CD4-positive, alpha-beta T cell treated with Interleukin-2 at 100 ng/mL for 4 hours (primary cell): ENCODE measurements around the gene CEP41.
"Not testable (repeated sequence)": the region's sequence is repeated elsewhere in the genome, so short reads cannot be mapped to it uniquely, and the experiment has no call there.

Source experiments
- DNase-seq: peaks from one replicate; pipeline ENCODE4 v3.0.0-alpha.2; 2020; ENCODE audit warnings: low spot score

The CEP41 gene

GRCh38 chr7:130461272-130461671, 20.5 kb upstream of the CEP41 start:
- no peak for DNase-seq

- peak; percentile 20 for DNase-seq
Observed at GRCh38 chr7:130458257-130458656, 17.4 kb upstream of the CEP41 start.

DNA sequence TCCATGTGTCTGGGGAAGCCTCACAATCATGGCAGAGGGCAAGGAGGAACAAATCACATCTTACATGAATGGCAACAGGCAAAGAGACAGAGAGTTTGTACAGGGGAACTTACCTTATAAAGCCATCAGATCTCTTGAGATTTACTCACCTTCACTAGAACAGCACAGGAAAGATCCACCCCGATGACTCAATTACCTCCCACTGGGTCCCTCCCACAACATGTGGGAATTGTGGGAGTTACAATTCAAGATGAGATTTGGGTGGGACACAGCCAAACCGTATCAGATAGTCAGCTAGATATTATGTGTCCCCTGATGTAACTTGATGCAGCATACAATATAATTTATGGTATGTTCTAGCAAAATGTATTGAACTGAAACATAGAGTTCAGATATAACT, 14.1 kb upstream of the CEP41 start:
- no peak for DNase-seq

GRCh38 chr7:130452951-130453350, 12.1 kb upstream of the CEP41 start:
- DNase-seq, result no peak

- not testable (repeated sequence) for DNase-seq
Observed at GRCh38 chr7:130451344-130451743, 10.5 kb upstream of the CEP41 start.

- no peak for DNase-seq
Observed at GRCh38 chr7:130446259-130446658, 5.4 kb upstream of the CEP41 start.

DNA sequence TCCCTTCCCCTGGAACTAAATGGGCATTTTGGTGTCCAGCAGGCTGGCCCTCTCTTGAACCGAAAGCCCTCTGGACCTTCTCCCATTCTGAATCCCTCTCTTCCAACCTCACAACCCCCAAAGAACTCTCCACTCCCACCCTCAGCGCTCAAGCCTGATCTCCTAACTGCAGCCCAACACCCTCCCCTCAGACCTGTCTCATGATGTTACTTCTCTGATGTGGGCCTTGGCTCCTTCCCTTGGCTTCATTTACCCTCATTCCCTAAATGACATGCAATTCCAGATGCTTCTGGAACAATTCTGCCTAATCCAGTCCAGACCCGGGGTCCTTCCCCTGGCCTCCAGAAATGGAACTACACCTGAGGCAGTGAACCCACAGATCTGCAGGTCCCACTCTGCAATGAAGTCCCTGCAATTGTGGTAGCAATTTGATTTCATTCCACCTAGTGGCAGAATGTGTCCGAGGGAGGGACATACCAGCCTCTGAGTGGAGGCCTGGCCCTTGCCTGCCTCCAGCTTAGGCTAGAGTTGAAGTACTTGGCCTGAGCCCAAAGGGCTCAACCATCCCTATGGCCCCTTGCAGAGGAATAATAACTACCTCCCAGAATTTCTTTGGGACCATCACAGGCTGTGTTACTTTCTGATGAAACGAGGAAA, 4.1 kb upstream of the CEP41 start:
- no peak for DNase-seq

DNA sequence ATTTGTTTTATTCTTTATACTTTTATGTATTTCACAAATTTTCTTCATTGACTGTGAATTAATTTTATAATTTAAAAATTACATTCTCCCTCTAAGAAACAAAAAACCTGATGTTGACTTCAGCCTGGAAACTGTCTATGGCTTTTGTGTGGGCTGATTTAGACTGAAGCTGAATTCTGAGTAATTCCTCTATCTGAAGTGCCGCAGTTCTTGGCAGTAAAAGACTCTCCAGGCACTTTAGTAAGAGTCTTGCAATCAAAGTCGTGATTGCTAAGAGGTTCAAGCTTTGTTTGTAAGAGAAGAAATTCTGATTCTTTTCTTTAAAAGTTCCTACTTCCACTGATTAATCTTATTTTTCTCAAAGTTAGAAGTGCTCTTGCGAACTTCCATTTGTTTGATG, 3.4 kb upstream of the CEP41 start:
- DNase-seq, result no peak

DNA sequence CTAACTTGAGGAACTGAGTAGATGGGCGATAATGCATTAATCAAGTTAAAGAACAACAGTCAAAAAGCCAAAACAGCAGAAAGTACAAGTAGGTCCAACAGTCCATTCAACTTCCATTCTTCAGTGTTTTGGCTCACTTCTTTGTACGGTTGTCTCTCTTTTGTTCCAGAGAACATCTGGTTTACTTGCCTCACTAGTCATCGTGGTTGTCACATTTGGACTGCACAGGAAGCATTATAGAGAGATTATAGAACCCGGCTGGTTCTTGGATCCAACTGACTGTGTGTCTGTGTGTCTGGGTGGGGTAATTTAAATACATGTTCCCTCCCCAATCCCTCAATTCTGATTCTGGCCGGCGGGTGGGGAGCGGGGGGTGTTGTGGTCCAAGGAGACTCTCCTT, 1.8 kb upstream of the CEP41 start:
- no peak for DNase-seq

DNA sequence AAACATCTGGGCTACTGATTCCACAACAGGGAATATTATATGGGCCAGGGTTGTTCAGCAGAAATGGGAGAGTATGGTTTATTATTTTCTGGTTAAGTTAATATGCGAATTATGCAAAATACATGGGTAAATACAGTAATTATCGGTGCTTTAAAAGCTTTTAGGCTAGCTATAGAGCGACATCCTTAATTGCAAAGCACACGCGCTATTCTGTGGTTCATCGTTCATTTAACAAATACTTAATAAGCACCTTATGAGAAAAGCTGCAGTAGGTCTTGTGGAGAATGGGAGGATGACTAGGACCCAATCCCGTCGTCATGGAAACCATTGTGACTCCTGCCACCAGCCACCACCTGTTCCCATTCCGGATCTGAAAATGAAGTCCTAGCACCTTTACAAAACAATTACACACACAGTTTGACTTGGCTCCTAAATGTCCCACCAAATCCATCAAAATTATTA, 623 bp upstream of the CEP41 start:
- no peak for DNase-seq

DNA sequence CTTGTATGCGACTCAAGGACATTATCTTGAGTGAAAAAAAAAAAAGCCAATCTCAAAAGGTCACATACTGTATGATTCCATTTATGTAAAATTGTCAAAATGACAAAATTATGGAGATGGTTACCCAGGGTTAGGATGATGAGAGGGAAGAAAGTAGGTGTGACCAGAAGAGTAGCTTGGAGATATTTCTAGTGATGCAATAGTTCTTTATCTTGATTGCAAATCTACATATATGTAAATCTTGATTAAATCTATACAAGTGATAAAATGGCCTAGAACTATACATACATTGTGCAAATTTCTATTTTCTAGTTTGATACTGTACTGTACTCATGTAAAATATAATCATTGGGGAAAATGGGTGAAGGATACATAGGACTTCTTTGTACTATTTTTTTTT, 4.6 kb downstream of the CEP41 start:
- no peak for DNase-seq

DNA sequence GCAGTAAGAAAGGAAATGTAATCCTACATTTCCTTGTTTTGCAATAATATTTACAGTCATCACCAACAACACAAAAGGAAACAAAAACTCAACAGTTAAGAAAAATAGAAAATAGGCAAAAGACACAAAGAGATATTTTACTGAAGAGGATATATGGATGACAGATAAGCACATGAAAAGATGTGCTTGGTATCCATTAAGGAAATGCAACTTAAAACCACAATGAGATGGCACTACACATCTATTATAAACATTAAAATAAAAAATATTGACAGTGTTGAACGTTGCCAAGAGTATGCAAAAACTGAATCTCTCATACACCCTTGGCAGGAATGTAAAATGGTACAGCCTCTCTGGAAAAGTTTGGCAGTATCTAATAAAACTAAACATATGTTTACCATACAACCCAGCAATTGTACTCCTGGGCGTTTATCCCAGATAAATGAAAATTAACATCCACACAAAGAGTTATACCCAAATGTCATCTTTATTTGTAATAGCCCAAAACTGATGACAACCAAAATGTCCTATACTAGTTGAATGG, 5.4 kb downstream of the CEP41 start:
- no peak for DNase-seq

DNA sequence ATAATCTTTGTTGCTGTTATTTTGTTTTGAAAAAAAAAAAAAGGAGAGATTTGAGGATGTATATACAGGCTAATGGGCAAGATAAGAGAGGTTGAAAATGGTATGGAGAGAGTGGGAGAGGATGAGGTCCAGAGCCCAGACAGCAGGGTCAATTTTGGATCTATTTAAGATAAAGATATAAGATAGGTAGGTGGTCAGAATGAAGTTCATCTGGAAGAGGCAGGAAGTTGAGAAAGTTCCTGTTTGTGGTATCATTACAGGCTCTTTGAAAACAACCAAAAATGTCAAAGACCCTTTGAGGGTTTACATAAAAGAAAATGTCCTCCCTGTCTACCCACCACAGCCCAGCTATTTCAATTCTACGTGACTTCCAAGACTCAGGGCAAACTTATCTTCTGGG, 7.5 kb downstream of the CEP41 start:
- DNase-seq, result no peak

GRCh38 chr7:130432886-130433285, 7.9 kb downstream of the CEP41 start:
- no peak for DNase-seq

GRCh38 chr7:130430841-130431666, 9.8 kb downstream of the CEP41 start:
- DNase-seq, result no peak

GRCh38 chr7:130430115-130430514, 10.7 kb downstream of the CEP41 start:
- DNase-seq, result no peak

GRCh38 chr7:130429019-130429418, 11.8 kb downstream of the CEP41 start:
- no peak for DNase-seq

DNA sequence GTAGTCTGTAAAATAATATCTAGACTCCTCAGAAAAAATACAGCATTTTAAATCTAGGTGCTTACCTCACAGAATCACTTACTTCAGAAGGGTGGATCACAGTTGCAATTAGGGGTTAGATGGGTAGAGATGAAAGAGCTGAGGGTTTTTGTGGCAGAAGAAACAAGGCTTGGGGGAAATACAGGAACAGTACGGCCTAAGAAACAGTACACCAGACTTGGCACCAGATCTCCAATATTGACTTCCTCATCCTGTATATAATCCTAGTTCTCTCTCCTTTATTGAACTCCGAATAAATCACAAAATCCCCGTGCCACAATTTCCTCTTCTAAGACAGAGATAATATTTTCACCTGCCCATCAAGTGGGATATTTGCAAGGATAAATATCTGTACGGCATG, 14.3 kb downstream of the CEP41 start:
- no peak for DNase-seq

DNA sequence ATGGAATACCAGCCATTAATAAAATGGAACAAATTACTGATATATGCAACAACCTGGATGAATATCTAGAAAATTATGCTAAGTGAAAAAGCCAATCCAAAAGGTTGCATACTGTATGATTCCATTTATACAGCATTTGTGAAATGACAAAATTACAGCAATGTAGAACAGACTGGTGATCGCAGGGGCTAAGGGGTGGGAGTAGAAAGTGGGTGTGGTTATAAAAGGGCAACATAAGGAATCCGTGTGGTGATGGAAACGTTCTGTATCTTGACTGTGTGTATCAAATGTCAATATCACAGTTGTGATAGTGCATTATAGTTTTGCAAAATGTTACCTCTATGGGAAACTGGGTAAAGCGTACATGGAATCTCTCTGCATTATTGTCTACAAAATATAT, 15.0 kb downstream of the CEP41 start:
- no peak for DNase-seq

GRCh38 chr7:130423501-130424037, 17.2 kb downstream of the CEP41 start:
- no peak for DNase-seq

- DNase-seq, result no peak
Observed at GRCh38 chr7:130421684-130422083, 19.1 kb downstream of the CEP41 start.

GRCh38 chr7:130420943-130421578, 19.8 kb downstream of the CEP41 start:
- DNase-seq, result no peak

- no peak for DNase-seq
Observed at GRCh38 chr7:130419658-130420057, 21.2 kb downstream of the CEP41 start.
